Activated naive CD4-positive, alpha-beta T cell (primary cell): Measurements from ENCODE around the gene POU2F2.

Source experiments
- DNase-seq, 4 experiments: peaks; one replicate each; lab custom pipeline; 2025; lab: John Stamatoyannopoulos, UW

The POU2F2 gene

DNA sequence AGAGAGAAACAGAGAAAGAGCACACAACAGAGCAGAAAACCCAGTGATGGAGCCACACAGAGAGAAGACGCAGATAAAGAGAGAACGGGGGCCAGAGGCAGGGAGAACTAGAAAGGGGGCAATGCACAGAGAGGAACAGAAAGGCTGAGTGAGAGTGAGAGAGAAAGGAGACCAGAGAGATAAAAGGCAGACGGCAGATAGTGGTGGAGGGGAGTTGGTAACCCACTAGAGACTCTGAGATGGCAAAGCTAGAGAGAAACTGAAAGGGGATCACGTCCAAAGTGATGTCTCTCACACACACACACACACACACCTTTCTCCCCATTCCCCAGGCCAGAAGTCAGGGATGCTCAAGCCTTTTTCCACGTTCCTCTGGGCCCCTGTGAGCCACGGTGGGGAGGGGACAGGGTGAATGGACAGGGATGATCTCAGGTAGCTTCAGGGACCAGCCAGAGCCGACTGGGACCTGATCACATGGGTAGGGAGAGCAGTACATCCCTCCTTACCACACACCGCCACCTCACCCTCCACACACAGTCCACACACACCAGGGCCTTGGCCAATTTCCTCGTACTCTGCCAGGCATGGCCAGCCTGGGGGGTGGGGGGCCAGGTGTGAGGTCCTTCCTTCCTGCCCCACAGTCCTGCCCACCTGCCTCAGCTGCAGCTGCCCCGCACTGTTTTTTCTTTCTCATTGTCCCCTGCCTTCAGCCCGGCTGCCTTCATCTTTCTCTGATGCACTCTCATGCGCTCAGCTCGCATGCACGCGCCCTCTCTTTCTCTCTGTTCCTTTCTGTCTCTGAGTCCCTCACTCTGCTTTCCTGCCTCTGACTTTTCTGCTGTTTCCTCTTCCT is 22.5 kb upstream of the POU2F2 start:
- no peak for DNase-seq

GRCh38 chr19:42153672-42154433 is 21.6 kb upstream of the POU2F2 start:
- DNase-seq, result no peak

DNA sequence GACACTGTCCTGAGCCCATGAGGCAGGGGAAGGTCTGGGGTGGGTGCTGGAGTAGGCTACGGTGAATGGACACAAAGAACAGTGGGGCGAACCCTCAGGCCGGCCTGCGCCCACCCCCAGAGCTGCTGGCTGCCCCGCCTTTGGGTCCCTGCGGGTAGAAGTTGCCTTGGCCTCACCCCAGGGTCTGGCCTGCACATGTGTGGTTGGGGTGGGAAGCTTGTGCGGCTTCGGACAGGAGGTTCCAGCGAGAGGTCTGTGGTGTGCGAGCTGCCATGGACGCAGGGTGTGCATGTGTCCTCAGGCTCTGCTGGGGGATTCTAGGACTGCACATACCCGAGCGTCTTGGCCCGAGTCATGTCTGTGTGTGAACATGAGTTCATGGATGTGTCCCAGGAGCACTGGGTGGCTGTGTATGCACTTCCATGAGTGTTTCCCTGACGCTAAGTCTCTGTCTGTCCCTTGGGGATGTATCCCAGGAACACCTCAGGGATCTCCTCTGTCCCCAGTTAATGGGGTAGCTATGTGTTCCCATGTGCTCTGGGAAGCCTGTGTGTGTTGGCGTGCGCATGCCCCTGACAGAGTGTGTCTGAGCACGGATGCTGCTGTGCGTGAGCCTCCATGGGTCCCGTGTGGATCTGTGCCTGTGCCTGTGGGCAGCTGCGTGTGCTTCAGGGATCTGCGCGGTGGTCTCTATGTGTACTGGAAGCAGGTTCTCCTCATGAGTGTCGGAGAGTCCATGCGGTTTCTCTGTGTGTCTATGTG is 20.8 kb upstream of the POU2F2 start:
- no peak for DNase-seq

GRCh38 chr19:42151782-42152684 is 19.8 kb upstream of the POU2F2 start:
- no peak for DNase-seq

DNA sequence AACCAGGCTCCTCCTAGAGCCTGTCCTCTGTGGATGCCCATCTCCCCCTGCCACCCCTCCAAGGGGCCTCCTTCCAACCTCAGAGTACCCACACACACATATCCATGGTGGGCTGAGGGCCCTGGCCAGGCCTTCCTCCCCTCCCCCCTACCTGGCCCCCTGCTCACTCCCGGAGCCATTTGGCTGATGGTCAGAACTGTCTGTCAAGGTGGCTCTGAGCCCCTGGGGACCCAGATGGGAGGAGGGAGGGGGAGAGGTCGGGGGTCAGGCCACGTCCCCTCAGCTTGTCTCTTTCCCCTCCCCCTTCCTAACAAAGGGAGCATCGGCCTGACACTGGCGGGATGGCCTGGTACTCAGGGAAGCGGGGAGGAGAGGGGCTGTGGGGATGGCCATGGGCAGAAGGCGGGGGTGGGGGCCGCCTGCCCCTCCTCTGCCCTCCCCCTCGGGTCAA is 18.7 kb upstream of the POU2F2 start:
- no peak for DNase-seq

GRCh38 chr19:42150364-42150763 is 18.1 kb upstream of the POU2F2 start:
- DNase-seq, result no peak

GRCh38 chr19:42149447-42150202 is 17.4 kb upstream of the POU2F2 start:
- DNase-seq, result no peak

GRCh38 chr19:42148266-42148665 is 16.0 kb upstream of the POU2F2 start:
- no peak for DNase-seq

DNA sequence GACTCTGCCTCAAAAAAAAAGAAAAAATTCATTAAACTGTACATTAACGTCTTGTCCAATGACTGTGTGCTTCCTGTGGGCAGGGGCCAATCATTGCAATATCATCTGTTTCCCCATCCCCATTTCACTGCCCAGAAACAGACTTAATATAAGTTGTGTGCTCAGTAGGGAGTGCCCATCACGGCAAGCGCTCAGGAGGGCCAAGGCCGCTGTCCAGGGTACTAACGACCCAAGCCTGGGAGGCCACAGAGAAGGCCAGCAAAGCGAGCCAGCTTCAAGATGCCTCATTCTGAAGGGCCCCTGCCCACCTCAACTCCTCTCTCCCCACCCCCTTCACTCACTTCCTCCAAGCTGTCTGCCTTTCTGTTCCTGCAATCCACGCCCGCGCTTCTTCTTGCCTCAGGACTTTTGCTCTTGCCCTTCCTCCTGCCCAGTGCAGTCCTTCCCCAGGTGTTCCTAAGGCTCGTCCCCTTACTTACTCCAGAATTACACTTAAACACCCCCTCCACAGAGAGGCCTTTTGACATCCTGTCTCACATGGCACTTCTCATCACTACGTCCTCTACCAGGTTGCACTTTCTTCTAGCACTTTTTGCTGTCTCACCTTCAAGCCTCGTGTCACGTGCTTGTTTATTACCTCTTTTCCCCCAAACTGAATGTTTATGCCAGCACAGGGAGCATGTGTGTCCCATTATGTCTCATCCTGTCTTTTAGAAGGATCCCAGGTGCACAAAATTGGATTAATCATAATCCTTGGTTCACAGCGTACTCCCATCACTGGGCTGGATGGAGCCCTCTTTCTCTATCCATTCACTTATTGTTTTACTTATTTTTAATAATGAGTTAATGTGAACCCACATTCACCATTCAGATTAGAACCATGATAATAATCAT is 11.3 kb upstream of the POU2F2 start:
- no peak for DNase-seq

GRCh38 chr19:42140125-42140754 is 8.0 kb upstream of the POU2F2 start:
- DNase-seq, result no peak

- DNase-seq, result no peak
Observed at GRCh38 chr19:42134535-42135070, 2.4 kb upstream of the POU2F2 start.

GRCh38 chr19:42132851-42133528 is 744 bp upstream of the POU2F2 start:
- peak; percentile 72 to 85 (median 74) for DNase-seq

- no peak for DNase-seq
Observed at GRCh38 chr19:42131149-42132029, 857 bp downstream of the POU2F2 start.

DNA sequence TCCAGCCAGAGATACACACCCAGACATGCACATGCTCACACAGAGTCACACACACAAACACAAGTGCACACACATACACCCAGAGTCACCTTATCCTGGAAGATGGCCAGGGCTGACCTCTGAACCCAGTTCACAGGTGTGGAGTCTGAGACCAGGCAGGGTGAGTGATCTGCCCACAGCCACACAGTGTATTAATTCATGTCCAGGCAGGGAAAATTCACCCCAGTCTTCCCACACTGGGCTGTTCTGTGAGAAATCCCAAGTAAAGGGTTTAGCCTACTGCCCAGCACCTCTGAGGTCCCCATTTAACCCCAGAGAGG is 2.0 kb downstream of the POU2F2 start:
- DNase-seq, result no peak

DNA sequence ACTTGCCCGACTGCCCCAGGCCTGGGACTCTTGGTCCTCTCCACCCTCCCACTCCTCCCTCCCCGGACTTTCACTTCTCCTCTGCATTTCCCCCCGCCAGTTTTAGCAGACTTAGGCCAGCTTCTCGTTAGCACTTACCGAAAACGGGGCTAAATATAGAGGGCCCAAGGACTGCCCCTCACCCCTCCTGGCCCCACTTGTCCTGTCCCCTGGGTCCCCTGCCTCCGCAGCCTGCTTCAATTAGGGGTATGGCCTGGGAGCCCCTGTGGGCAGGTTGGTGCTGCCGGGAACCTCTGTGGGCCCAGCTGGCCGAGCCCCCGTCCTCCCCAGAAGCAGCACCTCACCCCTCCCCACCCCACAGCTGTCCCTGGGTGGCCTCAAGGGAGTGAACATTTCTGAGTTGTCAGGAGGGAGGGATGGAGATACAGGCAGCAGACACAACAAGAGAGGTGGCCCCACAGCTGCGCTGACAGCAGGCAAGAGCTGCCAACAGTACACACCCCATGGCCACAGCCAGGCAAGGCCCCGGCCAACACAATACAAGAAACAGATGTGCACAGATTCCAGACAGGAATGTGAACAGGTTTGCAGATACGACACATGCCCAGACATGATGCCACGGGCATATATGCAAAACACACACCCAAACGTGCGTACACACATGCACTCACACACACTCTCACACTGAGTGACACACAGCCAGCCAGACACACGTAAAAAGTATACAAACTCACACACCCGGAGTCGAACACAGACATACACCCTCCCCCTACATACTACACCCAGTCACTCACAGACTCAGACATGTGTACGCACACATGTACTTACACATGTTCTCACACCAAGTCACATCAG is 2.6 kb downstream of the POU2F2 start:
- DNase-seq, result no peak

DNA sequence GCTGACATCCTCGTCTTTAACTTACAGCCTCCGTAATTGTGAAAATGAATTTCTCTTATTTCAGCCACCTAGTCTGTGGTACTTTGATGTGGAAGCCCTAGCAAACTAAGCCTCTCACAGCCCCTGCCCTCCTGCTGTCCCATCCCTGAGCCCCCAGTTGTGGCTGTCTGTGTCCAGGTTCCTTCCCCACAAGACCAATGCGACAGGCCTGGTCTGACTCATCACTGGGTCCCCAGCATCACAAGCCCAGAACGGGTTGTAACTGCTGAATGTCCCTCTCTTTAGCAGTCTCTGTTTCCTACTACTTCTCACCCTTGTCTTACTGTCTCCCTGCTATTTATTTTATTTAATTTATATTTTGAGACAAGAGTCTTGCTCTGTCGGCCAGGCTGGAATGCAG is 5.7 kb downstream of the POU2F2 start:
- DNase-seq, result no peak
